ENCODE measurements around the gene C19orf47. TPM values are rescaled to one million over a fixed set of nuclear protein-coding genes. Genes with fewer than 3 reads are reported as not detected.
A peak's percentile ranks its signal among the peaks of the same experiment; 100 is the strongest.
"Not testable (repeated sequence)": the region's sequence is repeated elsewhere in the genome, so short reads cannot be mapped to it uniquely, and the experiment has no call there.

Gene C19orf47
- total RNA-seq, 1 experiment from 2014 or later, result 18.8 TPM

DNA sequence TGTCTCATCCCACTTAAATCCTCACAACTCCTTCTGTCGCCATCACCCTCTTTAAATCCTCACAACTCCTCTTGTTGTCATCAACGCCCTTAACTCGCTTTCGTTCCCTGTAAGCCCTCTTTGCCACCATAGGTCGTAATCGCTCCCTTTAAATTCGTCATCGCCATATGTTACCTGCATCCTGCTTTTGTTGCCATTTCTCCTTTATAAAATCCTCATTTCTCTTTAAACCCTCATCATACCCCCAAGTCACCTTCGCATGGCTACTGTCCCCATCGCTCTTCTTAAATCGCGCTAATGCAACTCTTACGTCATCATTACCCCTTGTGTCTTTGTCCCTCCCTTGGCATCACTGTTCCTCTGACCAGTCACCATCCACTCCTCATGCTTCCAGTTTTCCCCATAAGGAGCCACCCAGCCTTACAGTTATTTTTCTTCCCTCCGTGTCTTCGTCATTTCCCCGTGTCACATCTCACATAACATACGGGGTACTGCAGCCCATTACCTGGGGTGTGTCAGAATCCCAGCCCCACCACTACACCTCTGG is 837 bp upstream of the C19orf47 start:
- DNase-seq (ENCODE audit: low read depth), result peak; percentile 67

DNA sequence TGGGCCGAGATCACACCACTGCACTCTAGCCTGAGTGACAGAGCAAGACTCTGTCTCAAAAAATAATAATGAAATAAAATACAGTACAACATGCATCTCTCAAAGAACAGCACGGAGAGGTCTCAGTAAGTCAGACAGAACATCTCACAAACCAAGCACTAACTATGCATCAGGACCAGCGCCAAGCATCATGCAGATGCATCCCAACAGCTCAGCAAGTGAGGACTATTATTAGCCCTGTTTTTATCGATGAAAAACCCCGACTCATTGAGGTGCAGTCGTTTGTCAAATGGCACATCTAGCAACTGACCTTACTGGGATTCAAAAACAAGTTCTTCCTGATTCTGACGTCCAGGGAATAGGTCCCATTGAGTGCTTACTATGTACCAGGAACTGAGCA is 3.8 kb downstream of the C19orf47 start:
- no peak for DNase-seq (ENCODE audit: low read depth)

DNA sequence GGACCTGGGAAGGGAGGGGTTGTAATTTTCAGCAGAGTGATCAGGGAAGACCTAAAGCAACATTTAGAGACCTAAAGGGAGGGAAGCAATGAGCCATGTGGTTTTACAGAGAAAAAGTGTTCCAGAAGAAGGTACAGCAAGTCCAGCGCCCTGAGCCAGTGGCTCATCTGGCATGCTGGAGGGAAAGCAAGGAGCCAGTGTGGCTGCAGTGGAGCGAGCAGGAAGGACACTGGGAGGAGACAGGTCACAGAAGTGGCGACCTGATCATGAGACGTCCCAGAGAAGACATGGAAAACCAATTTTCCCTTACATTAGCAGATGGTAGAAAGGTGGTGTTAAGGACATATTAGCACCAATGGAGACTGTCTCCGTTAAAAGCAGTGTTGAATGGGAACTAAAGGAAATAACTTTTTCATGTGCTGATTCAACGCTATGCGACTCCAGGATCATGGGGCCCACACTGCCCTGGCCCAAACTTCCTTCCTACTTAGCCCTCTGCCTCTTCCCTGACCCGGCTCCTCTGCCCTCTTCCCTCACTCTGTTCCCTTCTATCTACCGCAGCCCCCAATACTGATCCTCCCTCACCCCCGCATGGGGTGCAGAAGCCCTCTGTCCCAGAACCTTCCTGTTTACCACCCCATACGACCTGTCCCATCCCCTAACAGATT is 5.4 kb downstream of the C19orf47 start:
- DNase-seq (ENCODE audit: low read depth), result no peak

DNA sequence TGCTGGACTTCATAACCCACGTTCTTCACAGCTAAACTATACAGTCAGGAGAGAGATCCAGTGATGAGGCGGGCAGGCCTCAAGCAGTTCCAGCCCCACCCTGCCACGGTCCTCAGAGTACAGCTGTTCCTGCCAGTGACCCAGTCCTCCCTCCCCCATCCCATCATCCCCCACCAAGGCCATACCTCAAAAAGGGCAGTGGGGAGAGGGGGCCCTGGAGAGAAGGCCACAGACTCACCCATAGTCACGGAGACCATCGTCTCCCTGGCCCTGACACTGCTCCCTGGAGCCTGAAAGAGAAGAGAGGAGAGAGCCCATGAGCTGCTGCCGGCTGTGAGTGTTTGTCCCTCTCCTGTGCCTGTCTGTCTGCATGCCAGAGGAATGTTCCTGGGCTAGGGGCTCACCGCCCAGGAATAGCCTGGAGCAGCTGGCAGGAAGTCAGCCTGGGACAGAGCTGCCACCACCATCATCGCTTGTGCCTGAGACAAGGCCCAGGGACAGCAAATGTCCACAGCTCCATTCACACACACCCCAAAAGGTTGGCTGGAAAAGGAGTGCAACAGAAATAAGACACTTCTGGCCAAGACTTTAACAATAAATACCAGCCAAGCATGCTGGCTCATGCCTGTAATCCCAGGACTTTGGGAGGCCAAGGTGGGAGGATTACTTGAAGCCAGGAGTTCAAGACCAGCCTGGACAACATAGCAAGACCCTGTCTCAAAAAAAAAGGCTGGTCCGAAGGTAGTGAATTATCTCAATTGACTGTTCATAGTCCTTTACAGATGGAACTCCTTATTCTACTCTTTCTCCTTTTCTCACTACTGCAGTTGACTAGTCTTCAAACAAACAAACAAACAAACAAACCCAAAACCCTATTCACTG is 6.4 kb downstream of the C19orf47 start:
- DNase-seq (ENCODE audit: low read depth), result peak; percentile 88

DNA sequence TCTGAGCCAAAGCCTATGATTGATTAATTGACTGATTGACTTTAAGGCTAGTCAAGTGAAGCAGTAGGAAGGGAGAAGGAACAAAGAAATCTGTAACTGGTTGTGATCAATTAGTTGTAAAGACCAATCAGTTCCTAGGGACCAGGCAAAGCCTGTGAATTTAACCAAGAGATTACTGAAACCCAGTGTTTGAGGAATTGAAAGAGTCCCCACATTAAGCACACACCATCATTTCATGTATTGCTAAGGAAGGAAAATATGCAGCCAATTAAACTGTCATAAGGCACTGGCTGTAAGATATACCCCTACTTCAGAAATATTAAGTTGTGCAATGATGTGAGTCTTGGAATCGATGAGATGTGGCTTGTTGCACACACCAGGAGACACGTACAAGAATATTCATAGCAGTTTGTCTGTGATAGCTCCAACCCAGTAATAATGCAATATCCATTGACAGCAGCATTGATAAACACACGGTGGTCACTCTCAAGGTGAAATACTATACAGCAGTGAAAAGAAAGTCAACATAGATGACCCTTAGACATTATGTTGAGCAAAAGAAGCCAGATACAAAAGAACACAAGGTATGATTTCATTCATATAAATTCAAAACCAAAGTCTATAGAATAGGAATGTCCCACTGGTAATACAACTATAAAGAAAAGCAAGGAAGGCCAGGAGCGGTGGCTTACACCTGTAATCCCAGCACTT is 9.0 kb downstream of the C19orf47 start:
- DNase-seq (ENCODE audit: low read depth), result no peak

DNA sequence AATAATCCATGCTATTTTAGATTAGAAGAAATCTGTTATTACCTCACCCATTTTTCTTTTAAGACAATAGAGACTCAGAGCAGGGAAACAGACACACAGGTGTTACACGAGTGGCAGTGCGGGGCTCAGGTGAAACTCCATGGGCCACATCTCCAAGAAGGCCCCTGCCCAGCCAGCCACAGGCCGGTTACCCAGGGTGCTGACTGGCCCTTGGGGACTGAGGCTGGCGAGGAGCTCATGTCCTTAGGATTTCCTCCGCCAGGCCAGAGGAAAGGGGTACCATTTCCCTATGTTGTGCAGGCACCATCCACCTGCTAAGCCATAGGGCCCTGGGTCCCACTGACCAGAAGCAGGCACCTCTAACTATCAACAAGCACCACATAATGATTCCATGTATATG is 10.6 kb downstream of the C19orf47 start:
- no peak for DNase-seq (ENCODE audit: low read depth)

DNA sequence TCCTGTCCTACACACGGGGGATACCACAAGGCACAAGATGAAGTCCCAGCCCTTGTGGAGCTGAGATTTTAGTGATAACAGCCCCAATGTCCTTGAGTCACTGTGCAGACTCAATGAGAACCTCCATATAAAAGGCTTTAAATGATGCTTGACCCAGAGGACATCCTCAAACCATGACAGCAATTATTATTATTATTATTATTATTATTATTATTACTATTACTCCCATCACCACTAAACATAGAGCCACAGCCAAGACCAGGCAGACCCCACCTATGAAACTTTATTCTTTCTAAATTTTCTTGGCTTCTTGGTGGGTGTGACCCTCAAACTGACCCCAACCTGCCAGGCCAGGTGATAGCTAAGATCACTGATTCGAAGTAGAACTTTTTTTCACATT is 11.1 kb downstream of the C19orf47 start:
- no peak for DNase-seq (ENCODE audit: low read depth)

DNA sequence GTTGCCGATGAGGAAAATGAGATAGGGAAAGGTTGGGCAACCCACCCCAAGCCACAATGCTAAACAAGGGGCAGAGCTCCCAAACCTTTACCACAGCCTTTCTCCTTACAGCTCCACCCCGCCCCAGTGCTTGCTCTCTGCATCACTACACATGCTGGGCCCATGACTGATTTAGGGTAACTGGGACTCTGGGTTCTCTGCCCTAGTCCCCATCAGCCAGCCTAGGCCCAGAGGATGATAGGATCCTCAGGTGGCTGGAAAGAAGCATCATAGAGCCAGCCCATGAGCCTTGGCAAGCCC is 11.6 kb downstream of the C19orf47 start:
- DNase-seq (ENCODE audit: low read depth), result no peak

DNA sequence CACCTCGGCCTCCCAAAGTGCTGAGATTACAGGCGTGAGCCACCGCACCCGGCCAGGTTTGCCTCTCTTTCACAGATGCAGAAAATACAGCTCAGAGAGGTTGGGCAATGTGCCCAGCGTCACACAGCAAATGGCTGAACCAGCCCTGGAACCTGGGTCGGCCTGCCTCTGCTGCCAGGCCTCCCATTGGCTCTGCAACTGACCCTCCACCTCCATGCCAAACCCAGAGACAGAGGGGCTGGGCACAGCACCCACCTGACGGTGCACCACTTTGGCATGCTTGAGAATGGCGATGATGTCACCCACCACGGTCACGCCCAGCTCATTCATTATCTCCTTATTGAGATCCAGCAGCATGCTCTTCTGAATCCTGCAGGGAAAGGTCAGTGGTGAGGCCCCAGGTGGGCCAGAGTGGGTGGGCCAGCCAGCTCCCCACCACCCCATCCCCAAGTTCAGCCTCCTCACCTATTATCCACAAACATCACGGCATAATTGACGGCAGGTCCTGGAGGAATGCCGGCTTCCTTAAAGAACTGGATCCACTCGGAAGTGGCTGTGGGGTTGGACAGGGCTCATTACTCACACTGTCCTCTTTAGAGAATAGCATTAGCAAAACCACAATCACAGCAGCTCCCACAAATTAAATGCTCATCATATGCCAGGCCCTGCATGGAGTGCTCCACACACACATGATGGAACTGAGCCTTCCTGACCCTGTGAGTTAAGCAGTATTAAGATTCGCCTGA is 12.2 kb downstream of the C19orf47 start:
- peak; percentile 75 for DNase-seq (ENCODE audit: low read depth)

DNA sequence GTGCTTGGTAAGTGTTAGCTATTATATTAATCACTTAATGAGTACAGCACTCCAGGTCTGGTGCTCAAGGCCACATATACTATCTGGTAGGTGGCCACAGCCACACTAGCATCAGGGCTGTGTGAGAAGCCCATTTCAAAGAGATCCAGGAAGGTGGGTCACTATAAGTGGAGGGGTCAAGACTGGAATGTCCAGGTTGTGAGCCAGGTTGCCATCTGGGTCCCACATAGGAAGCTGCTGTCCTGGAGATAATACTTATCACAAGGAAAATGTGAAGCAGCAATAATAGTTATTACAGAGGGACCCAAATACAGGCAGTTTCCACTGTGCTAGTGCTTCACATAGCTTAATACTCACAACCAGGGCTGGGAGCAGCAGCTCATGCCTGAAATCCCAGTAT is 13.1 kb downstream of the C19orf47 start:
- DNase-seq (ENCODE audit: low read depth), result no peak

DNA sequence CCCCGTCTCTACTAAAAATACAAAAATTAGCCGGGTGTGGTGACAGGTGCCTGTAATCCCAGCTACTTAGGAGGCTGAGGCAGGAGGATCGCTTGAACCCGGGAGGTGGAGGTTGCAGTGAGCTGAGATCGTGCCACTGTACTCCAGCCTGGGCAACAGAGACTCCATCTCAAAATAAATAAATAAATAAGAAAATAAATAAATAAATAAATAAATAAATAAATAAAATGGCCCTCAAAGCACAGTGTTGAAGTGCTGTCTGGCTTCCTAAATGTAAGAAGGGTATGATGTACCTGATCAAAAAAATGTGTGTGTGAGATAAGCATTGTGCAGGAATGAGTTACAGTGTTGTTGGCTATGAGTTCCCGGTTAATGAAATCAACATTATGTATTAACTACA is 15.1 kb downstream of the C19orf47 start:
- not testable (repeated sequence) for DNase-seq (ENCODE audit: low read depth)

DNA sequence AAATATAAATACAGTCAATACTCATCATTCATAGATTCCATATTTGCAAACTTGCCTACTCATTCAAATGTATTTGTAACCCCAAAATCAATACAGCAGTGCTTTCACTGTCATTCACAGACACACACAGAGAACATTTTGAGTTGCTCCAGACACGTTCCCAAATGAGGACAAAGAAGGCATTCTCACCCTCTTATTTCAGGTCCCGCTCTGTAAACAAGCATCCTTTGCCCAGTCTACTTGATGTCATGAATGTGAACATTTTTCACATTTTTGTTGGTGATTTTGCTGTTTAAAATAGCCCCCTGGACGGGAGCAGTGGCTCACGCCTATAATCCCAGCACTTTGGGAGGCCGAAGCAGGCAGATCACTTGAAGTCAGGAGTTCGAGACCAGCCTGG is 15.5 kb downstream of the C19orf47 start:
- no peak for DNase-seq (ENCODE audit: low read depth)

DNA sequence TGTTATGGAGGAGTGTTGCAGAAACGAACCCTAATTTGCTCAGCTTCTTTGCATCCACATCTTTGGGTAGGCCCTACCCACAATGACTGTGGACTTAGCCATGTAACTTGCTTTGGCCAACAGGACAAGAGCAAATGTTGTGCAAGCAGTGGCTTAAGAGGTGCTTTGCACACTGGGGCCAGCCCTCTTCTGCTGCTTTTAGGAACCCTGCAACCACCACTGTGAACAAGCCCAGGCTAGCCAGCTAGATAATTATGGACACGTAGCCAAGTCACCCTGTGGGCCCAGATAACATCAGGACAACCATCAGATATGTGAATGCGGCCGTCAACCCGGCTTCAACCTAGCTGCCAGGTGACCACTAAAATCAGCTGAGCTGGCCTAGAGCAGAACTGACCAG is 17.1 kb downstream of the C19orf47 start:
- DNase-seq (ENCODE audit: low read depth), result no peak

DNA sequence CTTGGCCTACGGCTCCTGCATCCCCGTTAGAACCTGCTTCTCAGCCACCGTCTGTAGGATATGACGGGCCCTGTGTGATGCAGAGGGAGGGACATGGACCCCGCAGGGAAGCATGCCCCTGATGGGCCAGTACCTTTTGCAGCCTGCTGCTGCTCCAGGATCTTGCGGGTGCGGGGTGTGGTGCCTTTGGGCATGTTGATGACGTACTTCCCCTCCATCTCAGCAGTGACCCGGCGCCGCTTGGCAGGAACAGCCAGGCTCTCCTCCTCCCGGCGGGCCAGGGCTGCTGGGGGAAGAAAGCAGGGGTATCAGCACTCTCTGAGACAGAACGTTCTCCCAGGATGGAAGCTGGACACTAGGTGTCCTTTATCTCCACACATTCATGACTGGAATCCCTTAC is 22.0 kb downstream of the C19orf47 start:
- no peak for DNase-seq (ENCODE audit: low read depth)

DNA sequence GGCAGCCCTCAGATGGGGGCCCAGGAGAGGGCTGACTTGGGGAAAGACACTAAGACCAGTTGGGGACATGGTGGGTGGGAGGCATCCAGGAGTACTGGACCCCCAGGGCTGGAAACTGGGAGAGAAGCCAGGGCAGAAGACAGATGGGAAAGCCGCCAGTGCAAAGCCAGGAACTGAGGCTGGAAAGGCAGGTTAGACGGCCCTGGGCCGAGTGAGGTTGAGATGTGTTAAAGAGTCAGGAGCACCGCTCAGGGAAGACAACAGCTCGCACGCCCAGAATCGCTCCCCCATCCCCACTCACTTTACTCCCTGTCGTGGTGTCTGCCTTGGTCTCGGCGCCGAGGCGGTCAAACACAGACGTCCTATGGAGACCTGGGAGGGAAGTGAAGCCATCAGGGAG is 24.5 kb downstream of the C19orf47 start:
- no peak for DNase-seq (ENCODE audit: low read depth)

DNA sequence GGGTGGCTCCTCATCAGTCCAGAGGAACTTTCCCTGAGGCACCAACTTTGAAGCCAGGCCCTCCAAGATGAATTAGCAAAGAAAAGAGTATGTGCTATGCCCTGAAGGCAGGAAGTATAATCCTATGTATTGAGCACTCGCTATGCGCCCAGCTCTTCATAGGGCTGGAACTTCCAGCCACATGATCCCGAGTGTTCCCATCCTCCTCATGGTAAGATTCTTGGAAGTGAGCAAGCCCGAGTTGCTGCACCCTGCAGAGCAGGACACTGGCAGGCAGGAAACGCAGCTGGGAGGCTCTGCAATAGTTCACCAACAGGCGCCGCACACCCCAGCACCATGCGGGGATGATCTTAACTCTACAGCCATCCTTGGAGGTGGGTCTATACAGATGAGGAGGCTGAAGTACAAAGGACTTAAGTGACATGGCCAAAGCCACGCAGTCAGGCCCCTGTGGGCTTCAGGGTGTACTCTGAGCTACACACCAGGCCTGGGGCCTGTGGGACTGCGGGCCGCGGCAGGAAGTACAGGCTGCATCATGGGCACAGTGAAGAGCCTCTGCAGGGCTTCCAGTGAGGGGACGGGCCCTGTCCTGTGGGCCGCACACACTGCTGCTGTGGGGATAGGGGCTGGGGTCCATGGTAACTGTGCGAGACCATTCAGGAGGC is 25.1 kb downstream of the C19orf47 start:
- DNase-seq (ENCODE audit: low read depth), result no peak

DNA sequence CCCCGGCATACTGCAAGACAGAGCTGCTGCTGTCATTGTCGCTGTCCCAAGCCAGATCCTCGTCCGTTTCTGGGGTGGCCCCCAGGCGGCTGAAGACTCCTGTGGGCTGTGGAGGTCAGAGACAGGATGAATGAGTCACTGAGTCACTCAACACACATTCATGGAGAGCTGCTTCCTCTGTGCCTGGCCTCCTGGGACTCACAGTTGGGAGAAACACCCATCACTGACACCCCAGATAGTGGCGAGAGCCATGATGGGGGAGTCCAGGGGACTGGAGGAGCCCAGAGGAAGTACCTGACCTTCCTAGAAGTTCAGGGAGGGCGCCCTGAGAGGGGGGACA is 26.0 kb downstream of the C19orf47 start:
- DNase-seq (ENCODE audit: low read depth), result no peak

DNA sequence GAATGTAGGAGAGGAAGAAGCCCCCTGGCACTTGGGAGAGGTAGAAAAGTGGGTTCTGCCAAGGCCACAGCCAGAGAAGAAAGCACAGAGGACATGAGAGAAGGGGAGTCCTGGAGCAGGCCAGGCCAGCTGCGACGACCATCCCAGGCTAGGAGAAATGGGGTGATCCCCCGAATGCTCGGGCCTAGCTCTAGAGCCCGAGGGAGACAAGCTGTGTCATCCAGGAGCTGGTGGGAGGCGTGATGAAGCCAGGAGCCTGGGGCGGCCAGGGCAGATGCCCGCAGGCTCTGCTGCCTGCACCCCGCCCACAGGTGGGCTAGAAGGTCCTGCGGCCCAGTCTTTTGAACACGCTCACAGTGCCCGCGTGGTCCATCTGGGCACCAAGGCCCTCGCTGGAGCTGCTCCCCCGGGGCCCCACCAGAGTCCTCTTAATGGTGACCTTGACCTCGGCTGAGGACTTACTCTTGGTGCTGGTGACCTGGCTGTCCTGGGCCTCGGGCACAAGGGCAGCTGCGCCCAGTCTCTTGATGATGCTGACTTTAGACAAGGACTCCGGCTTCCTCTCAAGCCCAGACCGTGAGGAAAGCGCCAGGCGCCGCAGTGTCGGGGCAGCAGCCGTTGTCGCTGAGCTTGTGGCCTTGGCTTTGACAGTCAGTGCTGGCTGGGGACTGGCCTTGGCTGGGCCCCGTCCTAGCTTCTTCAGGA is 26.5 kb downstream of the C19orf47 start:
- DNase-seq (ENCODE audit: low read depth), result no peak

DNA sequence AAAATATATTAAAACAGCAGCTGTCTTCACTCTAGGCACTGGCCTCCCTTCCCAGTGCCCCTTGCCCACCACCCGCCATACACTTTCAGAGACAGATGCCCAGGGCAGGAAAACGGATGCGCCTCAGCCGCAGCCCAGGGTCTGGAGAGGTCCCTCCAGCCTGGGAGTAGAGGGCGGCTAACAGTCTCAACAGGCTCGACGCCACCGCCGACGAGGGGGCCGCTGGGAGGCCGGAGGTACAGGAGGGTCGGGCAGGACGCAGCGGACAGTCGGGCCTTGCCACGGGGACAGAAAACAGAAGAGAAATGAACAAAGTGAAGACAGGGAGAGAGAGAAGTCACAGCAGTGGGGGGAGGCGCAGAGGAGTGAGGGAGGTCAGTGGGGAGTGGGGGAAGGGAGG is 27.1 kb downstream of the C19orf47 start:
- no peak for DNase-seq (ENCODE audit: low read depth)

DNA sequence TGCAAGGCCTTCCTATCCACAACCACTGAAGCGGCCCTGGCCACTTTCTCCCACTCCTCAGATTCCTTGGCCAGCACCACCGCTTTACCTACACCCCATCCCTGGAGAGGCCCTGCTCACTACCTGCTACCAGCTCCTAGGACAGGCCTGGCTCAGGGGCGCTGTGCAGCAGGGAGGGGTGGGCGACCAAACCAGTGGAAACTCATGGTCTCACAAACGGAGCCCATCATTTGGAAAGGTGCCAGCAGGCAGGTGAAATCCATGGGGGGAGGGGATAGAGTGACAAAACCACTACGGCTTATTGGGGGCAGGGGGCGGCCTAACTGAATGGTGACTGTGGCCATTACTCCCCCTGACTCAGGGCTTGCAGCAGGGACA is 27.6 kb downstream of the C19orf47 start:
- no peak for DNase-seq (ENCODE audit: low read depth)

DNA sequence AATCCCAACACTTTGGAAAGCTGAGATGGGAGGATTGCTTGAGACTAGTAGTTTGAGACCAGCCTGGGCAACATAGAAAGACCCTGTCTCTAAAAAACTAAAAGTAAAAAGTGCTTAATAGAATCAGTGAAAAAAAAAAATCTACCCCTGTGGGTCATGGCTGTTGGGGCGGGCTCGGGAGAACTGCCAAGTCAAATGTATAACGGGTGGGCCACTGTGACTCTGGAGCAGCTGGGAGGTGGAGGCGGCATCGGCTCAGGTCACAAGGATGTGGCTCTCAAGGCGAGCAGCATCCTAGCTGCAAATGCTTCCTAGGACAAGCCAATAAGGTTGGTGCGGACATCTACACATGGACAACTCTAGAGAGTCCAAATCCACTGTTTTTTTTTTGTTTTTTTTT is 30.9 kb downstream of the C19orf47 start:
- DNase-seq (ENCODE audit: low read depth), result no peak

Data from LHCN-M2 (cell line).